Endothelial cell of umbilical vein (primary cell): Measurements from ENCODE around the gene LCLAT1. TPM values are rescaled to one million over a fixed set of nuclear protein-coding genes. Genes with fewer than 3 reads are reported as not detected.

Experiments used
- BruUV-seq: library from RNA; stranded (reverse); fragments of 400-500 nt; replicated peaks from 2 replicates; lab custom pipeline; 2021; lab: Mats Ljungman, UMichigan
- CTCF ChIA-PET: fragments of 300-600, 350-600 bp; sonication (Branson Sonifier 250); formaldehyde crosslinking; loops from one replicate; lab custom pipeline; 2021; ENCODE audit warnings: antibody characterized with exemption, inconsistent platforms; lab: Charles Lee
- POLR2A ChIA-PET: fragments of 300-600, 350-600 bp; sonication (Branson Sonifier 250); formaldehyde crosslinking; loops from one replicate; lab custom pipeline; 2021; ENCODE audit warnings: antibody characterized with exemption, inconsistent platforms; lab: Charles Lee
- DNase-seq: peaks from one replicate; pipeline ENCODE4 v3.0.0-alpha.2; 2011; ENCODE audit warnings: low read depth, low spot score
- FAIRE-seq: peaks from 2 replicates; lab custom pipeline; 2011; peaks lifted over from hg19 to GRCh38; lab: Jason Lieb, UNC
- H2AFZ ChIP-seq: 2 replicates; pipeline ENCODE4 v1.6.0; 2012; ENCODE audit warnings: low read depth, low read length, control low read depth, inconsistent platforms
- H3K27ac ChIP-seq: 2 replicates; pipeline ENCODE4 v1.5.1; 2011; ENCODE audit warnings: low read depth, mild to moderate bottlenecking, control low read depth, low read length, moderate library complexity; ENCODE audit not compliant: insufficient read depth
- H3K27me3 ChIP-seq, 2 experiments: 2 replicates each; pipeline versions ENCODE4 v1.6.0 to v1.6.1; 2011; ENCODE audit warnings: low read length in 2 of 2, mixed read lengths in 1 of 2; ENCODE audit not compliant: control insufficient read depth in 2 of 2, insufficient read depth in 2 of 2
- H3K36me3 ChIP-seq, 2 experiments: 2 replicates in 1 of 2; 3 replicates in 1 of 2; pipeline ENCODE4 v1.5.1; 2011; ENCODE audit warnings: low read length in 2 of 2, mild to moderate bottlenecking in 1 of 2, moderate library complexity in 1 of 2; ENCODE audit not compliant: control insufficient read depth in 2 of 2, insufficient read depth in 2 of 2; ENCODE audit errors: extremely low read depth in 1 of 2
- H3K4me1 ChIP-seq: 3 replicates; pipeline ENCODE4 v1.5.1; 2011; ENCODE audit warnings: mild to moderate bottlenecking, low read length; ENCODE audit not compliant: control insufficient read depth, insufficient read depth; ENCODE audit errors: extremely low read depth
- H3K4me2 ChIP-seq: 2 replicates; pipeline ENCODE4 v1.6.1; 2011; ENCODE audit warnings: low read length, control low read depth, mixed read lengths; ENCODE audit not compliant: insufficient read depth
- H3K4me3 ChIP-seq, 3 experiments: fragments of 200-600 bp in 1 of 3; sonication (generic), shearing (Covaris generic) in 1 of 3; replicated peaks in 1 of 3; 2 replicates each; pipeline ENCODE4 v1.5.1; 2011 to 2016; ENCODE audit warnings: control low read depth in 3 of 3, low read length in 3 of 3, mild to moderate bottlenecking in 2 of 3, inconsistent platforms in 1 of 3, low read depth in 1 of 3, moderate library complexity in 1 of 3; ENCODE audit not compliant: insufficient read depth in 1 of 3
- H3K79me2 ChIP-seq: 2 replicates; pipeline ENCODE4 v1.6.0; 2012; ENCODE audit warnings: low read length, inconsistent platforms; ENCODE audit not compliant: control insufficient read depth, insufficient read depth
- H3K9ac ChIP-seq: replicated peaks from 2 replicates; pipeline ENCODE3; 2011; ENCODE audit warnings: low read length, control low read depth; ENCODE audit not compliant: insufficient read depth; ENCODE audit errors: extremely low read depth
- H3K9me1 ChIP-seq: replicated peaks from 3 replicates; pipeline ENCODE4 v1.6.0; 2011; ENCODE audit warnings: mild to moderate bottlenecking, low read length; ENCODE audit not compliant: control insufficient read depth, insufficient read depth; ENCODE audit errors: extremely low read depth
- H3K9me3 ChIP-seq: replicated peaks from 2 replicates; pipeline ENCODE4 v1.5.1; 2012; ENCODE audit warnings: low read length, inconsistent platforms; ENCODE audit not compliant: control insufficient read depth, insufficient read depth
- H4K20me1 ChIP-seq: replicated peaks from 2 replicates; pipeline ENCODE3; 2011; ENCODE audit warnings: mild to moderate bottlenecking, low read length; ENCODE audit not compliant: control insufficient read depth, insufficient read depth; ENCODE audit errors: extremely low read depth
- EZH2 ChIP-seq: IDR thresholded peaks from 2 replicates; pipeline ENCODE4 v1.6.1; 2012; ENCODE audit warnings: borderline replicate concordance, low read depth, mild to moderate bottlenecking, moderate library complexity, low read length, inconsistent platforms; ENCODE audit not compliant: severe bottlenecking
- FOS ChIP-seq: IDR thresholded peaks from 2 replicates; pipeline ENCODE4 v1.6.1; 2011; ENCODE audit warnings: mild to moderate bottlenecking, low read length, moderate library complexity, borderline replicate concordance; ENCODE audit not compliant: insufficient read depth
- GATA2 ChIP-seq: IDR thresholded peaks from 2 replicates; pipeline ENCODE4 v1.7.0; 2011; ENCODE audit warnings: low read depth, mild to moderate bottlenecking, moderate library complexity, mixed read lengths, low read length; ENCODE audit not compliant: insufficient read length, insufficient read depth
- JUN ChIP-seq: IDR thresholded peaks from 2 replicates; pipeline ENCODE4 v1.6.1; 2011; ENCODE audit warnings: borderline replicate concordance, low read depth; ENCODE audit not compliant: insufficient read length, insufficient read depth
- MYC ChIP-seq: IDR thresholded peaks from one replicate; pipeline ENCODE4 v1.6.1; 2011; ENCODE audit warnings: mild to moderate bottlenecking, low read depth, low read length
- POLR2A ChIP-seq: IDR thresholded peaks from 2 replicates; pipeline ENCODE4 v1.6.1; 2012; ENCODE audit warnings: low read depth, mild to moderate bottlenecking, control low read depth, low read length
- POLR2AphosphoS5 ChIP-seq: IDR thresholded peaks from 2 replicates; pipeline ENCODE4 v1.6.1; 2012; ENCODE audit warnings: low read depth, mild to moderate bottlenecking, control low read depth, low read length, moderate library complexity; ENCODE audit not compliant: insufficient read depth
- dilution Hi-C: fragments of 300-500 bp; cut with MboI; formaldehyde crosslinking; loops from one replicate; pipeline ENCODE4 v1.15.0; 2019; ENCODE audit warnings: low sequenced_read_pairs; ENCODE audit not compliant: extremely low pct_ligation_motif_present
- intact Hi-C: fragments of 100-400 bp; cut with micrococcal nuclease; formaldehyde crosslinking; loops from one replicate; pipeline ENCODE4 v1.10.0; 2022
- polyA plus RNA-seq, 4 experiments: library from polyadenylated mRNA; depleted of rRNA in 3 of 4; stranded (reverse) in 3 of 4; unstranded in 1 of 4; fragments of >200 nt; gene quantifications; 2 replicates each; pipeline versions ENCODE4 v1.2.1 to v1.2.3, GENCODE V29; 2011 to 2012; ENCODE audit warnings: missing spikeins in 1 of 4
- total RNA-seq: library from RNA; stranded (reverse); gene quantifications from 2 replicates; pipeline ENCODE4 v1.2.3, GENCODE V29; 2021
- TF ChIP-seq, protein P1 (sequence below), 2 donors: IDR thresholded peaks; 1 replicate in 1 of 2; 2 replicates in 1 of 2; pipeline ENCODE4 v1.5.1; 2011; ENCODE audit warnings: low read length in 2 of 2, mild to moderate bottlenecking in 2 of 2, moderate library complexity in 2 of 2, control low read depth in 1 of 2, inconsistent platforms in 1 of 2, low read depth in 1 of 2; ENCODE audit not compliant: insufficient read depth in 1 of 2; ENCODE audit errors: extremely low read depth in 1 of 2
- TF ChIP-seq, protein P2 (sequence below): IDR thresholded peaks from 2 replicates; pipeline ENCODE4 v1.6.1; 2011; ENCODE audit not compliant: insufficient read depth, insufficient read length

Gene LCLAT1
- total and polyA plus RNA-seq, 2 donors (not counting 3 experiments of a cell fraction or from before 2014, with no cell fraction given) = 6.1 to 20.8 TPM

DNA sequence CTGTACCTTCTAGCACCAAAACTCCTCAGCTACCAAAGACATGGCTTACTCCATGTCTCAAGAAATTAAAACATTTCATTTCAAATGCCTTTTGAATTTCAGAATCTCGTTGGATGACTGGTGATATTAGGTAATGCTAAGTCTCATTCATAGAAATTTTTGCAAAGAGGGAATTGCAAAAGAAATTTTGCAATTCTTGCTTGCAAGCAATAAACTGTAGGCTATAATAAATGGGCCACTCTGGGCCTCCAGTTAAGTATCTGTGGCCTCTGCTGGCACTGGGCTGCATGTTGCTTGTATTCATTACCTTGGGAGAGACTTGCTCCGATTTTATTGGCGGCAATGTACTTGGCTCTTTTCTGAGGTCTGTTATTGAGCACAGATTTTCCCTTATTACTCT is 2.8 kb upstream of the LCLAT1 start:
- intact Hi-C loops = no loop called here
- Histone ChIP-seq H3K27ac (no peak overlapping the region), H3K9ac (no peak overlapping the region), H3K4me3 (no peak overlapping the region), H3K4me2 (no peak overlapping the region), H3K4me1 (peaks cover 13% of the 10 kb centered on the region), H4K20me1 (no peaks in the 10 kb centered on the region), H3K9me1 (no peaks in the 10 kb centered on the region), H3K27me3 (no peaks in the 10 kb centered on the region), H3K79me2 (peaks cover 15% of the 10 kb centered on the region), H2AFZ (no peak overlapping the region), H3K9me3 (no peaks in the 10 kb centered on the region), H3K36me3 (no peaks in the 10 kb centered on the region)
- TF ChIP-seq MYC (no peak), POLR2AphosphoS5 (no peak), FOS (no peak)
- TF ChIP-seq, protein P1, sequence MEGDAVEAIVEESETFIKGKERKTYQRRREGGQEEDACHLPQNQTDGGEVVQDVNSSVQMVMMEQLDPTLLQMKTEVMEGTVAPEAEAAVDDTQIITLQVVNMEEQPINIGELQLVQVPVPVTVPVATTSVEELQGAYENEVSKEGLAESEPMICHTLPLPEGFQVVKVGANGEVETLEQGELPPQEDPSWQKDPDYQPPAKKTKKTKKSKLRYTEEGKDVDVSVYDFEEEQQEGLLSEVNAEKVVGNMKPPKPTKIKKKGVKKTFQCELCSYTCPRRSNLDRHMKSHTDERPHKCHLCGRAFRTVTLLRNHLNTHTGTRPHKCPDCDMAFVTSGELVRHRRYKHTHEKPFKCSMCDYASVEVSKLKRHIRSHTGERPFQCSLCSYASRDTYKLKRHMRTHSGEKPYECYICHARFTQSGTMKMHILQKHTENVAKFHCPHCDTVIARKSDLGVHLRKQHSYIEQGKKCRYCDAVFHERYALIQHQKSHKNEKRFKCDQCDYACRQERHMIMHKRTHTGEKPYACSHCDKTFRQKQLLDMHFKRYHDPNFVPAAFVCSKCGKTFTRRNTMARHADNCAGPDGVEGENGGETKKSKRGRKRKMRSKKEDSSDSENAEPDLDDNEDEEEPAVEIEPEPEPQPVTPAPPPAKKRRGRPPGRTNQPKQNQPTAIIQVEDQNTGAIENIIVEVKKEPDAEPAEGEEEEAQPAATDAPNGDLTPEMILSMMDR (IDR thresholded peaks at IDR 0.05; ENCODE audit: extremely low read depth in 1 of 2, insufficient read depth in 1 of 2, low read depth in 1 of 2, low read length in 2 of 2) = no peak
- dilution Hi-C loops = no loop called here
- CTCF ChIA-PET = interaction anchor here (0.9 to 2.7 kb wide), 2 partner anchors 235 to 279 kb away, joined by 3 to 6 read pairs; no protein-coding TSS in a partner anchor
- no TSS peak for BruUV-seq
- POLR2A ChIA-PET = no interaction called here
- DNase-seq (no peak), FAIRE-seq (no peak)

DNA sequence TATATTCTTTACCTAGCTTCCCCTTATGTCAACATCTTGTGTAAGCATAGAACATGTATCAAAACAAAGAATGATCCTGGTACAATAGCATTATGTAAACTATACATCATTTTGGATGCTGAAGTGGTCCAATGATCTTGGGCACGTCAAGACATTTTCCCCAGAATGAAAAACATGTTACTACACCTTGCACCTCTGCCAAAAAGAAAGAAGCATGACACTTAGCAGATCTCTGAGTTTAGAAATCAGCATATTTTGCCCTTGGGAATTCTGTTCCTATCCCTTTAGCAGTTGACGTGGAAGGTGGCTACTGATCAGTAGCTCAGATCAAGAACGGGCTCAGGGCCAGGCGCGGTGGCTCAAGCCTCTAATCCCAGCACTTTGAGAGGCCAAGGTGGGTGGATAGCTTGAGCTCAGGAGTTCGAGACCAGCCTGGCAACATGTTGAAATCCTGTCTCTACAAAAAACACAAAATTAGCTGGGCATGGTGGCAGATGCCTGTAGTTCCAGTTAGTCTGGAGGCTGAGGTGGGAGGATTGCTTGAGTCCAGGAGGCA is 1.7 kb upstream of the LCLAT1 start:
- CTCF ChIA-PET = interaction anchor here (0.6 to 2.7 kb wide), 4 partner anchors 24 to 280 kb away, joined by 3 to 7 read pairs (median 5); no protein-coding TSS in a partner anchor
- Histone ChIP-seq H3K9ac (no peak overlapping the region), H3K27ac (no peak overlapping the region), H4K20me1 (no peaks in the 10 kb centered on the region), H3K36me3 (no peaks in the 10 kb centered on the region), H3K9me1 (no peaks in the 10 kb centered on the region), H2AFZ (no peak overlapping the region), H3K9me3 (no peaks in the 10 kb centered on the region), H3K4me1 (peaks cover 13% of the 10 kb centered on the region), H3K79me2 (peaks cover 19% of the 10 kb centered on the region), H3K4me2 (no peak overlapping the region), H3K27me3 (no peaks in the 10 kb centered on the region), H3K4me3 (no peak overlapping the region)
- POLR2A ChIA-PET = no interaction called here
- DNase-seq = no peak
- BruUV-seq = no TSS peak
- TF ChIP-seq, protein P2, sequence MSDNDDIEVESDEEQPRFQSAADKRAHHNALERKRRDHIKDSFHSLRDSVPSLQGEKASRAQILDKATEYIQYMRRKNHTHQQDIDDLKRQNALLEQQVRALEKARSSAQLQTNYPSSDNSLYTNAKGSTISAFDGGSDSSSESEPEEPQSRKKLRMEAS = no peak
- TF ChIP-seq JUN (no peak), GATA2 (no peak), POLR2AphosphoS5 (no peak), EZH2 (no peak), POLR2A (no peak), FOS (no peak), MYC (no peak)
- TF ChIP-seq, protein P1 (IDR thresholded peaks at IDR 0.05; ENCODE audit: extremely low read depth in 1 of 2, insufficient read depth in 1 of 2, low read depth in 1 of 2, low read length in 2 of 2) = no peak
- dilution Hi-C loops (no loop called here), intact Hi-C loops (loop anchor here (5.0 kb wide), 1 partner anchor 298 kb away; the partner anchor contains the start of gene YPEL5)
- FAIRE-seq = no peak
